HG03097 (cell line): ENCODE results near the gene PES1.
"Not testable (repeated sequence)": the region's sequence is repeated elsewhere in the genome, so short reads cannot be mapped to it uniquely, and the experiment has no call there.

Experiments used
- ATAC-seq: cut with Tn5 transposase; IDR thresholded peaks from one replicate; pipeline ENCODE4 v1.9.1; 2021; ENCODE audit not compliant: unreplicated experiment, low FRiP score

Gene PES1

GRCh38 chr22:30609260-30610185 lies 17.8 kb upstream of the PES1 start:
- ATAC-seq = no peak

GRCh38 chr22:30607939-30608338 lies 16.2 kb upstream of the PES1 start:
- ATAC-seq = no peak

- ATAC-seq = no peak
Measured at GRCh38 chr22:30607300-30607930, 15.7 kb upstream of the PES1 start.

- no peak for ATAC-seq
Measured at GRCh38 chr22:30606455-30607299, 15.0 kb upstream of the PES1 start, which contains the start of gene TCN2. TSS of gene TCN2 (plus strand) at chr22:30607174. CDS start at chr22:30607332, 158 bp downstream.

GRCh38 chr22:30605449-30606110 lies 13.9 kb upstream of the PES1 start:
- no peak for ATAC-seq

GRCh38 chr22:30604723-30605122 lies 13.0 kb upstream of the PES1 start:
- ATAC-seq = no peak

GRCh38 chr22:30603801-30604200 lies 12.1 kb upstream of the PES1 start:
- no peak for ATAC-seq

- ATAC-seq = no peak
Measured at GRCh38 chr22:30602049-30602448, 10.3 kb upstream of the PES1 start.

- no peak for ATAC-seq
Measured at GRCh38 chr22:30601464-30601863, 9.8 kb upstream of the PES1 start.

GRCh38 chr22:30600921-30601320 lies 9.2 kb upstream of the PES1 start:
- no peak for ATAC-seq

- no peak for ATAC-seq
Measured at GRCh38 chr22:30598986-30599385, 7.3 kb upstream of the PES1 start.

GRCh38 chr22:30596886-30597285 lies 5.2 kb upstream of the PES1 start:
- ATAC-seq = no peak

- no peak for ATAC-seq
Measured at GRCh38 chr22:30596199-30596598, 4.5 kb upstream of the PES1 start.

- ATAC-seq = not testable (repeated sequence)
Measured at GRCh38 chr22:30592360-30592713, 627 bp upstream of the PES1 start.

- ATAC-seq = no peak
Measured at GRCh38 chr22:30591191-30591587, 521 bp downstream of the PES1 start.

GRCh38 chr22:30586414-30586813 lies 5.3 kb downstream of the PES1 start:
- no peak for ATAC-seq

- ATAC-seq = no peak
Measured at GRCh38 chr22:30584441-30584840, 7.3 kb downstream of the PES1 start.

GRCh38 chr22:30582788-30583545 lies 8.7 kb downstream of the PES1 start:
- ATAC-seq = no peak

GRCh38 chr22:30582051-30582450 lies 9.7 kb downstream of the PES1 start:
- no peak for ATAC-seq

GRCh38 chr22:30580896-30581295 lies 10.8 kb downstream of the PES1 start:
- ATAC-seq = no peak
